ENCODE data around the gene PLLP.

PLLP gene

DNA sequence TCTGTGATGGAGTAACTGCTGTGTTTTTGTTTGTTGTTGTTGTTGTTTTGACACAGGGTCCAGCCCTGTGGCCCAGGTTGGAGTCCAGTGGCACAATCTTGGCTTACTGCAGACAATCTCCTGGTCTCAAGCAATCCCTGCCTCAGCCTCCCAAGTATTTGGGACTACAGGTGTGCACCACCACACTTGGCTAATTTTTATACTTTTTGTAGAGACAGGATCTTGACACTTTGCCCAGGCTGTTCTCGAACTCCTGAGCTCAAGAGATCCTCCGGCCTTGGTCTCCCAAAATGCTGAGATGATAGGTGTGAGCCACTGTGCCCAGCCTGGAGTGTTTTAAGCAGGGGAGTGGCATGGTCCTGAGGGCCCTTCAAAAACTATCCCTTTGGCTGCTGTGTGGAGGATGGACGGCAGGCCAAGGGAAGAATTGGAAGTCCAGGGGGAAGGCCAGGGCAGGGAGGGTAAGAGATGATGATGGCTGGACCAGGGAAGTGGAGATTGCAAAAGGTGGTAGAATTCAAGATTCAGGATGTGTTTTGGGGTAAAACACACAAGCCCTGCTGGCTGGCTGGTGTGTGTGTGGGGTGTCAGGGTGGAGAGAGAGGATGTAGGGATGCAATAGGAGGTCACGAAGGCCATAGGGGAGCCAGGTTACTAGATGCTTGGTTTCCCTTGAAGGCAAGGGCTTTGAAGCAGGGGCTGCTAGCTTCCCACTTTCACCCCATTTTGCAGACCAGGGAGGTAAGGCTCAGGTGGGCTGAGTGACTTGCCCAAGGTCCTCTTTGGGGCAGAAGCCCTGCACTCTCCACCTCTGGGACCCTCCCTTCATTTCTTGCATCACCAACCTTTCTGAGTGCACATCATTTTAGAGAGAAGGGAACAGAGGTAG, 18.8 kb upstream of the PLLP start:
- no peak for DNase-seq

DNA sequence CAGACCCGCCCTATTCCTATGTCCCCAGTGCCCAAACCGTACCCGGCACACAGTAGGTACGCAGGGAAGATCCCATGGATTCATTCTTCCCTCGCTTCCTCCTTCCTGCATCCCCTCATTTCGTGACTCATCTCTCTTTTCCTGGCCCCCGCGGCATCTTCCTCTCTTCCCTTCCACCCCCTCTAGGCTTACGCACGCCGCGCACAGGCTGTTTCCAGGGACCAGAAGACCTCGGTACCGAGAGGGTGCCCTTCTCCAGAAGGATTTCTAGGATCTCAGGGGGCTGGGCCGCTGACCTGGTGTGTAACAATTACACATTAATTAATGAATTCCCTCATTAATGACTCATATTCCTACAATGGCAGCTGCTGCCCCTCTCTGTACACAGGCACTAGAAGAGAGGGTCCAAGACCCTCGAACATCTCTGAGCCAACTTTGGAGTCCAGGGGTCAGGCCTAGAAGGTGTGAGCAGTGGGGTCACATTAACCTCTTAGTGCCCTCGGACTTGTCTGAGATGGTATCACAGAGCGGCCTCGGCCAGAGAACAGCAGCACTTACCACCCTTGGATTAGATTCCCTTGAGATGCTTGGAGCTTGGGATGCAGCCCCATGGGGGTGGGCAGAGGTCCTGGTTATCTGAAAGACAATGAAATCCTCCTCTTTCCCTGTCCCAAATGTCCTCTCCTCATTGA, 16.8 kb upstream of the PLLP start:
- DNase-seq: peak in 23 of 56 donors; percentile 25 to 75 (median 59)

DNA sequence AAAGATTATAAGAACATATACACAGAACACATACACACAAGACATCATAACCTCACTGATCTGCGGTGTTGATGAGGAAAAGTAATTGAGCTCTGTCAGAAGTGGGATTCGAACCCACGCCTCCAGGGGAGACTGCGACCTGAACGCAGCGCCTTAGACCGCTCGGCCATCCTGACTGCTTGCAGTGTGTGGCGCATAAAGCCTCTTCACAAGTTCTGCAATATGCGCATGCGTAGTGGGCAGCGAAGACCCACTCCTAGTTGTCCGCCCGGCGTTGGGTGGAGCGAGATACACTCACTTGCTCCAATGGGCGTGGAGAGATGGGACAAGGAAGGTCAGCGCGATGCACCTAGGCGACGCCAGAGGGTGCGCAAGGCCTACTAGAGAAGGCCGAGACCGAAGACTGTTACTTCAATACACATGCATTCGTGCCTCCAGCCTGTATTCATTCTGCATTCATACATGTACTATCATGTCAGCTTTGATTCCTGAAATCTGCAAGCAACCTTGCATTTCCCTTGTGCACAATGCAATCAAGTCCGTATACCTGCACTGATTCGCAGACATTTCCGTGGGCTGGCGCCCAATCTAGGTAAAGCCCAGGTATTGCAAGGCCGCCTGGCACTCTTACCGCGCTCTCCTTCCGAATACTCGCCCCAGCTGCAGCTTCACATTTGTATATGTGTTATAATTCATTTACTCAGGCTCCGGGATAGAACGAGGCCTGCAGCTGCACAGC, 16.1 kb upstream of the PLLP start:
- peak; percentile 87 to 100 (median 98) for DNase-seq

DNA sequence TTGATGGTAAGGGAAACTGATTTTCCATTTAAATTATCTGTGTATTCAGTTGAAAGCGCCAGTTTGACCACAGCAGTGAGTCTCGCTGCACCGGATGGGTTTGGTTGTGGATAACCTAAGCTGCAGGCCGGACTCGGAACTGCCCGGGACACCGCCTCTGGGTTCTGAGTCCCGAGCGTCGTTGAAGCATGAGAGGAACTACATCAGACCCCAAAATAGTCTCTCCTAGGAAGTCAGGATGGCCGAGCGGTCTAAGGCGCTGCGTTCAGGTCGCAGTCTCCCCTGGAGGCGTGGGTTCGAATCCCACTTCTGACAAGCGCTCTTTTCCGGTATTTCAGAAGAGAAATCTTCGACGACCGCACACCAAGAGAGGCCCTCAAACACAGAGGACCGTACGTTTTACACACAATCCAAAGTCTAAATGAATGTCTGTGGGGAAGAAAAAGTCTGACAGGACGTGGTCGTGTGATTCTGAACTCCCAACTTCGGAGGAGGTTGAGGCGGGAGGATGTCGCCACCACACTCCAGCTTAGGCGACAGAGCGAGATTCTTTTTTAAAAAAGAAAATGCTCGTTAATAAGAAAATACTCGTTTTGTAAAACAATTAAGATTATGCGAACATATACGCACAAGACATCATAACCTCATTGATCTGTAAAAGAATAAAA, 15.4 kb upstream of the PLLP start:
- DNase-seq: peak in 53 of 56 donors; percentile 23 to 91 (median 78)

DNA sequence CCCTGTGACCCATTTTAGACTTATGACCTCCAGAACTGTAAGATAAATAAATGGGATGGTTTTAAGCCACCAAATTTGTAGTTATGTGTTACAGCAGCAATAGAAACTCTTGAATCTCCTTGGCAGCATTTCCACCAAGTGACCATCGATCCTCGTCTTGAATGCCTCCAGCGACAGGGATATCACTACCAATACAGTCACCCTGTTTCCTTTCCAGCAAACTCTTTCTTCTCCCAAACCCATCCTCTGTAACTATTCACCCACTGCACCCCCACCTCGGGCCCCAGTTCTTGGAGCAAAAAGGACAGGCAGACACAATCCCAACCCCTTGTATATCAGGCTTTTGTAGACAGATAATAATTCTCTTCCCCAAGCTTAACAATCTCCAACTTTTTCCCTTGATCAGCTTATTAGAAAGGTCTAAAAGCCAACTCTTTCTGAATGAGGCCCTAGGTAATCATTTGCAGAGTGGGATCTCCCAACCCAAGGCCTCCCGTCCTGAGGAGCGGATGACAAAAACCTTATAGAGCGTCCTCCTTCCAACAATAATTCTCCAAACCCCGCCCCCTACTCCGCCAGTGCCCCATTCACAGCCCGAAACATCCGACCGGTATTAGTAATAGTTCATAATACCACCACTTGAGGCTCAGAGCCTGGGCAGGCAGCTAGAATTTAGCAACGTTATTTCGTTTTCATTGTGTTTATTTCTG, 14.7 kb upstream of the PLLP start:
- peak in 8 of 56 donors; percentile 45 to 76 (median 62) for DNase-seq

DNA sequence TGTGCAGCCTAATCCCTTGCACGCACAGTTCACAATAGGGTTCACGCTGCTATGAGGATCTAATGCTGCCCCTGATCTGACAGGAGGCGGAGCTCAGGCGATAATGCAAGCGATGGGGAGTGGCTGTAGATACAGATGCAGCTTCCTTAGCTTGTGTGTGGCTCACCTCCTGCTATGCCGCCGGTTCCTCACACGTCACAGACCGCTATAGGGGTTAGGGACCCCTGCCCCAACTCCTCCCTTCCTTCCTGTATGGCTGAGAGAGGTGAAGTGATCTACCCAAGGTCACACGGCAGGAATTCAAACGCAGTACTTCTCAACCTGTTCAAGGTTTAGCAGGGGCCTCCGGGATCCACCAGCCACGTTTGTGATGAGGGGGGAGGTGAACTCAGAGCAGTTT, 13.4 kb upstream of the PLLP start:
- no peak for DNase-seq

DNA sequence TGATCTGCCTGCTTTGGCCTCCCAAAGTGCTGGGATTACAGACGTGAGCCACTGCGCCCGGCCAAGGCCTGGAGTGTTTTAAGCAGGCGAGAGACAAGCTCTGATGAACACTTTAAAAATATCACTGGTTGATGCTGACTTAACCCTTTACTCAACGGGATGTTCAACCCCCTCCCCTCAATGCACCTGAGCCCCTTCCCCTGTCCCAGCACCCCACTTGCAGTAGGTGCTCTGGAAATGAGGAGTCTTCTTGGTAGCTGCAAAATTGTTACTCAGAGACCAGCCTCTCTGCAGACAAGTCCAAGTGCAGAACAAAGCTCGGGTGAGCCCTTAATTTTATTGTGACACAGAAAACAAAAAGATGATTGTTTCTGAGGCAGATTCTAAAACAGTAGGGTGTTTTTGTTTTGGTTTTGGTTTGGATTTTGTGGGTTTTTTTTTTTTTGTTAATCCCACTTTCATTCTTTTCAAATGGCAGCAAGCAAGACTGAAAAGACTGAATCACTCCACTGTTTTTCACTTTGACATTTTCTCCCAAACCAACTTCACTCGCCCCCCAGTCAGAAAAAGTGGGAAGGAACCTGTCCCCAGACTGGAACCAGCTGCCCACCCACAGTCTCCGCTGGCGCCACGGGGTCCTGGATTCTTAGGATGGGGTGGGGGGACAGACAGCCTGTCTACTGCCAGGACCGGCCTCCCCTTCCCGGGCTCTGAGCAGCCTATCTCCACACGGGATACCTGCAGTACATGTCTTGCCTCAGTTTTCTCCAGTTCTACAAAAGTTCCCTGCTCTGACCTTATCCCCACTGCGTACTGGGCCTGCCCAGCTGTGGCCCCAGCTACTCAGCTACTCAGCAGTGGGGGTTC, 5.2 kb upstream of the PLLP start:
- peak in 21 of 56 donors; percentile 14 to 72 (median 56) for DNase-seq

DNA sequence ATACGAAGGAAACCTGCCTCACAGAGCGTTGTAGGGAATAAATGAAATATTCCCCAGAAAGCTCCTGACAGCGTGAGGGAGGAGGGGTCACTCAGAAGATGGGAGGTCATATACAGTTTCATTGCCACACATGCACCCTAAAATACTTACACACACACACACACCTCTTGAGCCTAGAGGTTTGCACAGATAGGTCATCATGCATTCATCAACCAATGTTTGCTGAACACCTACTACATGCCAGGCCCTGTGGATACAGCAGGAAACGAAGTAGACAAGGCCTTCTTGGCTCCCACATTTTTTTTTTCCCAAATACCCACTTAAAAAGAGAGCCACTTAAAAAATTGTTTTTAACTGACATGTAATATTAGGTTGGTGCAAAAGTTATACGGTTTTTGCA, 907 bp upstream of the PLLP start:
- DNase-seq: no peak

- DNase-seq: no peak
Observed at GRCh38 chr16:57284952-57285363, 486 bp upstream of the PLLP start.

GRCh38 chr16:57283959-57284208, 588 bp downstream of the PLLP start:
- DNase-seq: no peak

DNA sequence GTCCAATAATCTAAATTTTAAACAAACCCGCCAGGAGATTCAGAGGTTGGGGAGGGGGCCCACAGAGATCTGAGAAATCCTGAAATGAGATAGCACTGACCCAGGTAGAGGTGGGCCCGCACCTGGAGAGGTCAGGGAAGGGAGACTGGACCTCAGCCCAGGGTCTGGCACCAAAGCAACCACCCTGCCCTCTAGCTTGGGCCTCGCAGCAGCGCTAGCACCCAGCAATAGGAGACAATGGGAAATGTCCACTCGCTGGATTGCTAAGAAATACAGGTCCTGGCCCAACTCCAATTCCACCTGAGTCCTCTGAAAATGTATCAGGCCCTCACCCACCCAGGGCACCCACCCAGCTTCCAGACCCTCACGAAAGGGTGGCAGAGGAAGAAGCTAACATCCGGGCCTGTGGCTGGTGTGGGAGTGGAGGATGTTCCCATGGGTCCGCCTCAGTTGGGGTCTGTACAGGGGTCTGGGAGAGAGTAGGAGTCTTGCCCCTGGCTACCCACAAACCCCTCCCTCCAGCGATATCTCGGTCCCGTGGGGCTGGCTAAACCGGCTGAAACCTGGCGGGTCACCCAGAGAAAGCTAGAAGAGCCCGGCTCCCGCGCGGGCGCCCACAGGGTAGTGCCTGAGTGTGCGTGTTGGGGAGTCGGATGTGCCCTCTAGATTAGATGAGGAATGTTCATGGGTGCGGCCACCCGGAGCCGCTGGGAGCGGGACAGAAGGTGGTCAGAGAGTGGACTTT, 1.1 kb downstream of the PLLP start:
- DNase-seq: peak in 9 of 56 donors; percentile 27 to 62 (median 35)

DNA sequence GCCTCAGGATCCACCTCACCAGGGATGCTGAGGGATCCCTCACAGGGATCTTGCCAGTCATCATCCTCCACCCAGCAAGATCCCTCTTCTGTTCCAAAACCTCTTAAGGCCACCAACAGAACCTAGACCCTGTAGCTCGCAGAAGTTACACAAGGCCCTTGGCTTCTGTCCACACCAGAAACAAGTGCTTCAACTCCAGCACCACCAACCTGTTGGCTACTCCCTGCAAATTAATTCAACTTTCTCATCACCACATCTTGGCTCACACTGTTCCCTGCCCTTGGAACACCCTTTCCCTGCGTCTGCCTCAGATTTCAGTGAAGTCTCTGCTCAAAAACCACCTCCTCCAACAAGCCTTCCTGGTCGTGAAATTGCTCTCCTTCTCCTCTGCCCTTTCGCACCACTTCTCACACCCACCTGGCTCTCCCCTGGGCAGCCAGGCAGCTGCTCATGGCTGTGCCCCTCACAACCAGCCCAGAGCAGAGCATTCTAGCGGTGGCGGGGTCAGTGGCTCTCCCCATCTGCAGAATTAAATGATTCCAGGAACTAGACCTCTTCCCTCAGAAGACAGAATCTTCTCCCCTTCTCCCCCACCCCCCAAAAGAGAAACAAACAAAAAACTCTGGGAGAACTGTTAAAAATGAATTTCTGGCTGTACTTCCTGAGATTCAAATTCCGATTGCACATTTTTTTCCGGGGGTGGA, 1.8 kb downstream of the PLLP start:
- DNase-seq: no peak

GRCh38 chr16:57281791-57282190, 2.7 kb downstream of the PLLP start:
- no peak for DNase-seq

DNA sequence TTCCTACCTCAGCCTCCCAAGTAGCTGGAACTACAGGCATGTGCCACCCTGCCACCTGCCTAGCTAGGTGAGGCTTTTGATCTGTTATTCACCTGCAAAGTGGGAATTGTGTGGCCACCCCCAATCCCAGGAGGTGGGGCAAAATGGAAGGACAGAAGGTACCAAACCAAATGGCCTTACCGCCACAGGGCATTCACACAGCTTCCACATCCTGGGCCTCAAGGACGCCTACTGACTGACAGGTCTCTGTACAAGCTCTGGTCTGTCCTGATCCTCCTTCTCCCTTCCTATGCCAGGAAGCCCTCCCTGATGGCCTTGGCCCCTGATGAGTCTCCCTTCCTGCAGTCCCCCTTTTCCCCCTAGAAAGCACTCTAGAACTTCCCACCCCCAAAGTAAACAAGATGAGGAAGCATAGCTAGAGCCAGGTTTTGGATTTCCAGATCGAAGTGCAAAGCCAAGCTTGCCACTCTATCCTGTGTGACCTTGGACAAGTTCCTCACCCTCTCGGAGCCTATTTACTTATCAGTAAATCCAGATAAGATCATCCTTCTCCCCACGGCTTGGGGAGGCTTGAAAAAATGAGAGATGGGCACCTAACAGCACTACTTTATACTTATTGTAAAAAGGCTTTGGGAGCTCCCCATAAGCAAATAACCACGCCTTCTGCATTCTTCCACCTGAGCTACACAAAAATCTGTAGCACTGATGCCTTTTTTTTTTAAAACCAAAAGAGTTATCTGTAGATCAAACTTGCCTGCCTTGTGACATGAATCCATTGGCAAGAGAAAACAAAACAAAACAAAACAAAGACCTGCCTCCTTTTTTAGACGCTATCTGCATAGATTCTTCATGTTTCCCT, 4.5 kb downstream of the PLLP start:
- DNase-seq: no peak

- DNase-seq: peak in 30 of 56 donors; percentile 18 to 75 (median 46)
Observed at GRCh38 chr16:57278494-57278893, 6.0 kb downstream of the PLLP start.

DNA sequence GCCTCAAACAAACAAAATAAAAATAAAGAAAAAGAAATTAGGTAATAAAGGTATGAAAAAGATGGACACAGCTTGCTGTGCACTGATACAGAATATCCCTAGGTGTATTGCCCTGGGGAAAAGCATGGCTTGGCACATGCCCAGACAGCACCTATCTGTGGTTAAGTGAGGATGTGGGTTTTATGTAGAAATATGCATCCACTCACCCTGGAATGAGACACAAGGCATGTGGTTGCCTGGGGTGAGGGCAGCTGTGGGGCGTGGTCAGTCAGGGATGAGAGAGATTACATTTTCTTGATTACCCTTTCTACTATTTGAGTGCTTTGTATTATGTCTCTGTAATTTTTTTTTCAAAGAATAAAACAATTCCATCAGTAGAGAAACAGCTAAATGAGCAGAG, 6.9 kb downstream of the PLLP start:
- peak in 1 of 56 donors; percentile 18 for DNase-seq

GRCh38 chr16:57276596-57276995, 7.9 kb downstream of the PLLP start:
- peak in 1 of 56 donors; percentile 20 for DNase-seq

Measured in nucleus accumbens (tissue), 56 donors.